Smooth muscle cell (in vitro differentiated cells): ENCODE measurements around the gene MAN2A1. TPM values are rescaled to one million over a fixed set of nuclear protein-coding genes. Genes with fewer than 3 reads are reported as not detected.

Experiments
- DNase-seq: peaks from one replicate; lab custom pipeline; 2025; ENCODE audit not compliant: unreplicated experiment; lab: John Stamatoyannopoulos, UW
- H2AFZ ChIP-seq: fragments of 200-600 bp; sonication (generic); 2 replicates; pipeline ENCODE4 v1.6.0; 2016; ENCODE audit warnings: antibody characterized with exemption, low read depth, mild to moderate bottlenecking
- H3F3A ChIP-seq: fragments of 200-600 bp; sonication (generic); 2 replicates; pipeline ENCODE4 v1.6.0; 2017; ENCODE audit warnings: antibody characterized with exemption, low read depth
- H3K27ac ChIP-seq: fragments of 200-600 bp; sonication (generic); 2 replicates; pipeline ENCODE4 v1.5.1; 2016; ENCODE audit warnings: low read depth, mild to moderate bottlenecking
- H3K27me3 ChIP-seq: fragments of 200-600 bp; sonication (generic); 2 replicates; pipeline ENCODE4 v1.6.1; 2016; ENCODE audit warnings: low read depth, mild to moderate bottlenecking
- H3K36me3 ChIP-seq: fragments of 200-600 bp; sonication (generic); 2 replicates; pipeline ENCODE4 v1.5.1; 2016; ENCODE audit warnings: low read depth
- H3K4me1 ChIP-seq: fragments of 200-600 bp; sonication (generic); 2 replicates; pipeline ENCODE4 v1.5.1; 2016; ENCODE audit warnings: low read depth
- H3K4me2 ChIP-seq: fragments of 200-600 bp; sonication (generic); 2 replicates; pipeline ENCODE4 v1.6.0; 2016; ENCODE audit warnings: mild to moderate bottlenecking
- H3K4me3 ChIP-seq: fragments of 200-600 bp; sonication (generic); 2 replicates; pipeline ENCODE4 v1.5.1; 2016; ENCODE audit warnings: mild to moderate bottlenecking
- H3K79me2 ChIP-seq: fragments of 200-600 bp; sonication (generic); 2 replicates; pipeline ENCODE4 v1.6.0; 2016; ENCODE audit warnings: low read depth, mild to moderate bottlenecking
- H3K9ac ChIP-seq: fragments of 200-600 bp; sonication (generic); 2 replicates; pipeline ENCODE4 v1.6.0; 2016; ENCODE audit warnings: low read depth
- H3K9me3 ChIP-seq: fragments of 200-600 bp; sonication (generic); replicated peaks from 2 replicates; pipeline ENCODE4 v1.5.1; 2016; ENCODE audit warnings: low read depth
- H4K20me1 ChIP-seq: fragments of 200-600 bp; sonication (generic); 2 replicates; pipeline ENCODE4 v1.6.0; 2016; ENCODE audit warnings: low read depth
- WGBS: methylation state at CpG from one replicate; pipeline ENCODE4 v1.1.7; 2016; ENCODE audit warnings: low lambda C conversion rate; 5-methylcytosine and 5-hydroxymethylcytosine counted together
- polyA plus RNA-seq: library from polyadenylated mRNA; unstranded; fragments of >200 nt; fragmentation: Nextera tagmentation; extraction: Ambion mirVana; gene quantifications from 2 replicates; pipeline ENCODE4 v1.2.1, GENCODE V29; 2016
- total RNA-seq: library from RNA; depleted of rRNA; stranded (reverse); fragments of >200 nt; gene quantifications from 2 replicates; pipeline ENCODE4 v1.2.3, GENCODE V29; 2014
- TF ChIP-seq, protein P1 (sequence below): fragments of 200-600 bp; sonication (generic); IDR thresholded peaks from 2 replicates; pipeline ENCODE4 v1.5.1; 2017; ENCODE audit warnings: borderline replicate concordance, mild to moderate bottlenecking, antibody characterized with exemption; ENCODE audit not compliant: insufficient read depth, poor library complexity, severe bottlenecking

MAN2A1 gene
- total and polyA plus RNA-seq, 2 experiments from 2014 or later, result 20.3 to 112 TPM

DNA sequence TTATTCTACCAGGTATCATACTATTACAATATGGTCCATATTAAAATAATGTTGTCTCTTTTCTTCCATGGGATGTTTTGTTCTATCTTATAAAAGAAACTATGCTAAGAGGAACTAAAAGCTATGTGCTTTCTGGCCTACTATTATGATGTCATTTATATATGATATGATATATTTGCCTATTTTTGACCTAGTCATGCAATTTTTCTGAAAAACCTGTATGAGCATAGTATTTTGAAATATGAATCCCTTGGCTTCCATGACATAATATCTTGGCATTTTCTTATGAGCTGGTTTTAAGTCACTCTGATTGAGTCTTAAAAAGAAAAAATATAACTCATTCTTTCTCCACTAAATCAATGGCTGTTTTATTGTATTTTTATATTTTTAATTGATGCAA lies 60.7 kb downstream of the MAN2A1 start:
- Histone ChIP-seq H3K9ac (no peak overlapping the region), H3K4me1 (peaks cover 11% of the 10 kb centered on the region)

DNA sequence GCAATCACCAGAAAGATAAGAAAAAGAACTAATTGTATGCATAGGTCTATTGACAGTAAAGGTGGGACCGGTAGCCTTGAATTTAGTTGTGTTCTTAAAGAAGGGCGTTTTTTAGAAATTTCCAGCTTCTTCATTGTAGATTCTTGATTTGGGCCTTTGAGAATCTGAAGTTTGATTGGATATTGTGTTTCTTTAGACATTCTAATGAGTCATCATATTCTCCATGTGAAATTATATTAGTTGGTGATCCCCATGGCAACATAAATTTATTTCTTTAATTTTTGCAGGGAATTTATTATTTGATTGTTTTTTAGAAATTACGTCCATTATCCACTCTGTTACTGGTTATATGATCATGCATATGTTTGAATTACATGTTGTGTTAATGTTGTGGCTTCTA lies 63.6 kb downstream of the MAN2A1 start:
- Histone ChIP-seq H3K4me1 (peaks cover 11% of the 10 kb centered on the region), H3K36me3 (no peaks in the 10 kb centered on the region), H3K4me3 (no peak overlapping the region), H3K79me2 (peaks cover 22% of the 10 kb centered on the region), H2AFZ (no peak overlapping the region), H4K20me1 (peaks cover 9% of the 10 kb centered on the region), H3K4me2 (no peak overlapping the region), H3K27ac (no peak overlapping the region), H3K27me3 (no peaks in the 10 kb centered on the region), H3K9me3 (no peaks in the 10 kb centered on the region), H3K9ac (no peak overlapping the region), H3F3A (no peaks in the 10 kb centered on the region)
- 94% methylated on average over 3 of the region's 3 CpGs for WGBS
- TF ChIP-seq, protein P1, sequence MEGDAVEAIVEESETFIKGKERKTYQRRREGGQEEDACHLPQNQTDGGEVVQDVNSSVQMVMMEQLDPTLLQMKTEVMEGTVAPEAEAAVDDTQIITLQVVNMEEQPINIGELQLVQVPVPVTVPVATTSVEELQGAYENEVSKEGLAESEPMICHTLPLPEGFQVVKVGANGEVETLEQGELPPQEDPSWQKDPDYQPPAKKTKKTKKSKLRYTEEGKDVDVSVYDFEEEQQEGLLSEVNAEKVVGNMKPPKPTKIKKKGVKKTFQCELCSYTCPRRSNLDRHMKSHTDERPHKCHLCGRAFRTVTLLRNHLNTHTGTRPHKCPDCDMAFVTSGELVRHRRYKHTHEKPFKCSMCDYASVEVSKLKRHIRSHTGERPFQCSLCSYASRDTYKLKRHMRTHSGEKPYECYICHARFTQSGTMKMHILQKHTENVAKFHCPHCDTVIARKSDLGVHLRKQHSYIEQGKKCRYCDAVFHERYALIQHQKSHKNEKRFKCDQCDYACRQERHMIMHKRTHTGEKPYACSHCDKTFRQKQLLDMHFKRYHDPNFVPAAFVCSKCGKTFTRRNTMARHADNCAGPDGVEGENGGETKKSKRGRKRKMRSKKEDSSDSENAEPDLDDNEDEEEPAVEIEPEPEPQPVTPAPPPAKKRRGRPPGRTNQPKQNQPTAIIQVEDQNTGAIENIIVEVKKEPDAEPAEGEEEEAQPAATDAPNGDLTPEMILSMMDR, result no peak
- DNase-seq, result no peak

More for the DNA sequence above, 60.7 kb downstream of the MAN2A1 start:
- Histone ChIP-seq H3K27ac (no peak overlapping the region), H3K36me3 (no peaks in the 10 kb centered on the region), H3K4me3 (no peak overlapping the region), H4K20me1 (peaks cover 9% of the 10 kb centered on the region), H3K79me2 (peaks cover 39% of the 10 kb centered on the region), H2AFZ (no peak overlapping the region), H3K27me3 (no peaks in the 10 kb centered on the region), H3F3A (no peaks in the 10 kb centered on the region), H3K9me3 (no peaks in the 10 kb centered on the region), H3K4me2 (no peak overlapping the region)
- TF ChIP-seq, protein P1, result no peak
- no peak for DNase-seq

DNA sequence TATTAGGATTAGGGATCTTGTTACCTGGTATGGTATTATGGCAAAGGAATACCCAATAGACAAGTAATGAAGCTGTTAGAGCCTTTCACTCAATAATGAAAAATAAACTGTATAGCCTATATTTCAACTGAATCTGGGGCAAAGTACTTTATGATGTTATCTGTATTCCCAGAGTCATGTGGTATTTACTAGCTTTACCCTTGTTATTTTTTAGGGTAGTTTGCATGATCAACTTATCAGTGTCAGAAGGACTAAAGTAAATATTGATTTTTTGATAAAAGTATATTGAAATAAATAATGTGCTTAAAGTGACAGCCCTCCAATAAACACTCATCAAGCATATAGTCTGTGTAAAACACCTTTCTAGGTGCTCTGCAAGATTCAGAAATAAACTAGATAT lies 64.6 kb downstream of the MAN2A1 start:
- no peaks in the 10 kb centered on the region for H3K27me3 ChIP-seq
- no peak overlapping the region for H3K27ac ChIP-seq
- H3K9me3 ChIP-seq, result no peaks in the 10 kb centered on the region
- H3K79me2 ChIP-seq, result peaks cover 18% of the 10 kb centered on the region
- no peak overlapping the region for H2AFZ ChIP-seq
- H3K36me3 ChIP-seq, result no peaks in the 10 kb centered on the region
- no peaks in the 10 kb centered on the region for H3F3A ChIP-seq
- H3K4me2 ChIP-seq, result no peak overlapping the region
- peaks cover under 1% of the 10 kb centered on the region for H3K4me1 ChIP-seq
- TF ChIP-seq, protein P1, result no peak
- H3K9ac ChIP-seq, result no peak overlapping the region
- DNase-seq, result no peak
- no peak overlapping the region for H3K4me3 ChIP-seq
- peaks cover 9% of the 10 kb centered on the region for H4K20me1 ChIP-seq

DNA sequence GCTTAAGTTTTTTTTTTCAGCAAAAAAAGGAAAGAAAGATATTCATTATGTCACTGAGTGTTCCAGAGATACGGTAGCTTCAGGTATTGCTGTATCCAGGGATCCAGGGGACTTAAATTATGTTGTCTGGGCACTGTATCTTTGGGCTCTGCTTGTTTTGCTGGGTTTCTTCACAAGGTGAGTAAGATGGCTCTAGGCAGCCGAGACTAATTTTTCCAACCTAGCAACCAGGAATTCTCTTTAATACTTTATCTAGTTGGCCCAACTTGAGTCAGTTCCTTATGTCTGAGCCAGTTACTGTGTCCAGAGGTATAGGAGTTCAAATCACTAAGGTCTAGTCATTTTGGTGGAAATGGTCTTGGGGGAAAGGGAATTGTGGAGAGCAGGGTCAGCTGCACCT lies 66.0 kb downstream of the MAN2A1 start:
- Histone ChIP-seq H3F3A (peaks cover 3% of the 10 kb centered on the region), H3K4me3 (no peak overlapping the region), H3K27me3 (no peaks in the 10 kb centered on the region), H3K27ac (no peak overlapping the region), H4K20me1 (peaks cover 8% of the 10 kb centered on the region), H3K9me3 (no peaks in the 10 kb centered on the region), H3K36me3 (no peaks in the 10 kb centered on the region), H3K4me1 (no peaks in the 10 kb centered on the region), H3K79me2 (peaks cover 21% of the 10 kb centered on the region), H3K4me2 (no peak overlapping the region), H3K9ac (no peak overlapping the region), H2AFZ (no peak overlapping the region)
- DNase-seq, result no peak
- TF ChIP-seq, protein P1, result no peak
- 77% methylated on average over 2 of the region's 2 CpGs for WGBS
